GM23338 (cell line): ENCODE results near the gene STX10. TPM values are rescaled to one million over a fixed set of nuclear protein-coding genes. Genes with fewer than 3 reads are reported as not detected.

Experiments used
- ATAC-seq: fragments of 200-7000 bp; cut with Tn5 transposase; 3 replicates; pipeline ENCODE4 v1.9.1; 2020
- DNase-seq: peaks from one replicate; pipeline ENCODE4 v3.0.0-alpha.2; 2015; ENCODE audit warnings: low spot score
- H2AFZ ChIP-seq: fragments of 200-600 bp; sonication (generic); 2 replicates; pipeline ENCODE4 v1.8.0; 2016; ENCODE audit warnings: antibody characterized with exemption, mild to moderate bottlenecking, moderate library complexity
- H3F3A ChIP-seq: fragments of 200-600 bp; sonication (generic); replicated peaks from 2 replicates; pipeline ENCODE4 v1.8.0; 2017; ENCODE audit warnings: antibody characterized with exemption, mixed run types, low read depth
- H3K27ac ChIP-seq: fragments of 200-600 bp; sonication (generic); 2 replicates; pipeline ENCODE4 v1.6.1; 2016; ENCODE audit warnings: low read depth
- H3K27me3 ChIP-seq: fragments of 200-600 bp; sonication (generic); 2 replicates; pipeline ENCODE4 v1.8.0; 2016; ENCODE audit warnings: mild to moderate bottlenecking, mixed run types, moderate library complexity; ENCODE audit not compliant: insufficient read depth
- H3K36me3 ChIP-seq: fragments of 200-600 bp; sonication (generic); 2 replicates; pipeline ENCODE4 v1.8.0; 2016; ENCODE audit warnings: mild to moderate bottlenecking; ENCODE audit not compliant: insufficient read depth
- H3K4me1 ChIP-seq: fragments of 200-600 bp; sonication (generic); 2 replicates; pipeline ENCODE4 v1.8.0; 2016; ENCODE audit warnings: mild to moderate bottlenecking, moderate library complexity; ENCODE audit not compliant: insufficient read depth
- H3K4me2 ChIP-seq: fragments of 200-600 bp; sonication (generic); 2 replicates; pipeline ENCODE4 v1.7.1; 2017; ENCODE audit warnings: mixed run types
- H3K4me3 ChIP-seq: fragments of 200-600 bp; sonication (generic); 2 replicates; pipeline ENCODE4 v1.6.1; 2016; ENCODE audit warnings: mixed run types
- H3K79me2 ChIP-seq: fragments of 200-600 bp; sonication (generic); replicated peaks from 2 replicates; pipeline ENCODE4 v1.8.0; 2017; ENCODE audit warnings: mild to moderate bottlenecking; ENCODE audit not compliant: insufficient read depth
- H3K9me2 ChIP-seq: fragments of 200-600 bp; sonication (generic); 2 replicates; pipeline ENCODE4 v1.8.0; 2017; ENCODE audit not compliant: insufficient read depth
- H4K20me1 ChIP-seq: fragments of 200-600 bp; sonication (generic); replicated peaks from 2 replicates; pipeline ENCODE4 v1.8.0; 2017; ENCODE audit warnings: mild to moderate bottlenecking; ENCODE audit not compliant: insufficient read depth
- H3K27ac Mint-ChIP-seq: 2 replicates; pipeline ENCODE4 v1.8.0; 2020; ENCODE audit warnings: inconsistent platforms, mild to moderate bottlenecking, moderate library complexity, mixed read lengths
- H3K27me3 Mint-ChIP-seq: 3 replicates; pipeline ENCODE4 v1.8.0; 2022; ENCODE audit warnings: low read depth, mild to moderate bottlenecking, moderate library complexity, mixed read lengths, inconsistent platforms; ENCODE audit not compliant: insufficient read depth, poor library complexity
- H3K36me3 Mint-ChIP-seq: 3 replicates; pipeline ENCODE4 v1.8.0; 2021; ENCODE audit warnings: low read depth, mild to moderate bottlenecking, inconsistent platforms, moderate library complexity, mixed read lengths
- H3K4me1 Mint-ChIP-seq: 3 replicates; pipeline ENCODE4 v1.8.0; 2020; ENCODE audit warnings: mild to moderate bottlenecking, inconsistent platforms, mixed read lengths
- H3K4me3 Mint-ChIP-seq: 3 replicates; pipeline ENCODE4 v1.8.0; 2021; ENCODE audit warnings: moderate library complexity, mild to moderate bottlenecking, inconsistent platforms, mixed read lengths
- H3K9me3 Mint-ChIP-seq: 3 replicates; pipeline ENCODE4 v1.8.0; 2020; ENCODE audit warnings: moderate library complexity, mild to moderate bottlenecking, inconsistent platforms, mixed read lengths
- CTCF ChIP-seq, 2 experiments: fragments of 200-600 bp in 1 of 2; sonication (generic) in 1 of 2; conservative IDR thresholded peaks; 2 replicates each; pipeline versions ENCODE4 v1.5.1 to v1.6.1; 2016 to 2017; ENCODE audit warnings: antibody characterized with exemption in 2 of 2, low read depth in 2 of 2, mild to moderate bottlenecking in 2 of 2, moderate library complexity in 1 of 2
- ETS1 ChIP-seq: IDR thresholded peaks from 2 replicates; pipeline ENCODE4 v1.6.1; 2016; ENCODE audit warnings: antibody characterized with exemption
- JUNB ChIP-seq: IDR thresholded peaks from one replicate; pipeline ENCODE4 v1.6.1; 2016; ENCODE audit warnings: antibody characterized with exemption; ENCODE audit not compliant: unreplicated experiment
- NANOG ChIP-seq: IDR thresholded peaks from 2 replicates; pipeline ENCODE4 v1.6.1; 2016; ENCODE audit warnings: antibody characterized with exemption, borderline replicate concordance
- POLR2AphosphoS5 ChIP-seq: IDR thresholded peaks from 2 replicates; pipeline ENCODE4 v1.6.1; 2016; ENCODE audit warnings: antibody characterized with exemption, low read depth
- REST ChIP-seq: IDR thresholded peaks from one replicate; pipeline ENCODE4 v1.6.1; 2018; ENCODE audit warnings: antibody characterized with exemption; ENCODE audit not compliant: unreplicated experiment
- ZNF114 ChIP-seq: fragments of 250-450 bp; sonication (Bioruptor Pico); IDR thresholded peaks from 2 replicates; pipeline ENCODE4 v1.5.0; 2020; ENCODE audit warnings: mild to moderate bottlenecking, moderate library complexity
- ZNF331 ChIP-seq: fragments of 250-450 bp; sonication (Bioruptor Pico); IDR thresholded peaks from 2 replicates; pipeline ENCODE4 v1.5.0; 2020; ENCODE audit warnings: low read depth, mild to moderate bottlenecking, moderate library complexity
- polyA plus RNA-seq: library from polyadenylated mRNA; unstranded; fragments of >200 nt; fragmentation: Nextera tagmentation; extraction: Ambion mirVana; gene quantifications from 2 replicates; pipeline ENCODE4 v1.2.1, GENCODE V29; 2016
- total RNA-seq: library from RNA; depleted of rRNA; stranded (reverse); fragments of >200 nt; shearing (Covaris generic); gene quantifications from 2 replicates; pipeline ENCODE4 v1.2.3, GENCODE V29; 2014

Gene STX10
- total and polyA plus RNA-seq, 2 experiments from 2014 or later = 42.8 to 55.9 TPM

GRCh38 chr19:13095934-13096927 lies 53.9 kb downstream of the STX10 start:
- Mint-ChIP-seq H3K36me3 (no peaks in the 10 kb centered on the region), H3K27me3 (peaks cover 74% of the 10 kb centered on the region), H3K4me1 (peaks cover 33% of the 10 kb centered on the region), H3K27ac (no peak overlapping the region), H3K9me3 (no peaks in the 10 kb centered on the region), H3K4me3 (peak overlapping the region; percentile 70)
- H3K79me2 ChIP-seq = no peaks in the 10 kb centered on the region
- peaks cover 50% of the 10 kb centered on the region for H3F3A ChIP-seq
- DNase-seq = peak; percentile 90
- ATAC-seq = peak; percentile 25
- H3K4me3 ChIP-seq = peak overlapping the region; percentile 59
- peaks cover 9% of the 10 kb centered on the region; the same call in 1 of the 2 replicates for H4K20me1 ChIP-seq
- H3K4me2 ChIP-seq = peak overlapping the region; percentile 87
- peak overlapping the region; percentile 86 for H2AFZ ChIP-seq
- peaks cover 86% of the 10 kb centered on the region for H3K27me3 ChIP-seq
- TF ChIP-seq ETS1 (no peak), CTCF (conservative IDR thresholded peaks at IDR 0.05; ENCODE audit: low read depth in 2 of 2) (peak in 1 of 2 experiments; percentile 11; a peak in 1 of 4 replicates)
- no peaks in the 10 kb centered on the region for H3K36me3 ChIP-seq
- peaks cover 42% of the 10 kb centered on the region for H3K4me1 ChIP-seq
- peak overlapping the region; percentile 22; the same call in 1 of the 2 replicates for H3K27ac ChIP-seq
- H3K9me2 ChIP-seq = no peaks in the 10 kb centered on the region

- no peaks in the 10 kb centered on the region for H3K9me3 Mint-ChIP-seq
- Histone ChIP-seq H3K4me2 (peak overlapping the region; percentile 87), H3K4me1 (peaks cover 48% of the 10 kb centered on the region), H4K20me1 (peaks cover 9% of the 10 kb centered on the region; the same call in 1 of the 2 replicates), H2AFZ (peak overlapping the region; percentile 86), H3K4me3 (peak overlapping the region; percentile 59), H3K27me3 (peaks cover 77% of the 10 kb centered on the region), H3K79me2 (no peaks in the 10 kb centered on the region), H3F3A (peaks cover 48% of the 10 kb centered on the region), H3K36me3 (no peaks in the 10 kb centered on the region), H3K9me2 (no peaks in the 10 kb centered on the region), H3K27ac (no peak overlapping the region)
- peak; percentile 28 for ATAC-seq
- H3K27ac Mint-ChIP-seq = no peak overlapping the region
- H3K27me3 Mint-ChIP-seq = peaks cover 71% of the 10 kb centered on the region
- H3K4me1 Mint-ChIP-seq = peaks cover 35% of the 10 kb centered on the region
- TF ChIP-seq ZNF114 (CRISPR knock-in tag) (no peak), REST (no peak), POLR2AphosphoS5 (no peak; the same call in 1 of the 2 replicates), NANOG (no peak), ZNF331 (CRISPR knock-in tag) (no peak), JUNB (no peak), ETS1 (peak; percentile 25; the same call in 1 of the 2 replicates)
- DNase-seq = peak; percentile 85
- H3K36me3 Mint-ChIP-seq = no peaks in the 10 kb centered on the region
- peak overlapping the region; percentile 70; the same call in 2 of the 3 replicates for H3K4me3 Mint-ChIP-seq
These were observed 54.8 kb downstream of the STX10 start for GRCh38 chr19:13095393-13095784.
